GM12878 (cell line): Measurements from ENCODE around the gene CDH20. TPM values are rescaled to one million over a fixed set of nuclear protein-coding genes. Genes with fewer than 3 reads are reported as not detected.

Experiments
- ATAC-seq: fragments of 200-7000 bp; cut with Tn5 transposase; 3 replicates; pipeline ENCODE4 v1.9.1; 2020; ENCODE audit warnings: mild to moderate bottlenecking, moderate library complexity
- BruUV-seq: library from RNA; stranded (reverse); fragments of 400-500 nt; replicated peaks from 2 replicates; lab custom pipeline; 2021; lab: Mats Ljungman, UMichigan
- CTCF ChIA-PET: fragments of 300-600 bp; sonication (Branson Sonifier 250); formaldehyde crosslinking; extraction: SDS; loops from one replicate; lab custom pipeline; 2021; ENCODE audit warnings: inconsistent platforms; lab: Yijun Ruan, JAX
- POLR2A ChIA-PET: fragments of 350-600 bp; formaldehyde crosslinking; extraction: SDS; loops from one replicate; lab custom pipeline; 2021; ENCODE audit warnings: inconsistent platforms; lab: Charles Lee
- RAD21 ChIA-PET: fragments of 300-600 bp; sonication (Branson Sonifier 250); formaldehyde crosslinking; loops from one replicate; lab custom pipeline; 2023; ENCODE audit warnings: antibody characterized with exemption; ENCODE audit not compliant: unreplicated experiment; lab: Charles Lee
- SMC1A ChIA-PET: fragments of 300-600 bp; sonication (Branson Sonifier 250); formaldehyde crosslinking; loops from one replicate; lab custom pipeline; 2023; ENCODE audit not compliant: unreplicated experiment, uncharacterized antibody; lab: Charles Lee
- DNase-seq: peaks from one replicate; pipeline ENCODE4 v3.0.0-alpha.2; 2011; ENCODE audit warnings: low read depth, low spot score
- FAIRE-seq: peaks from 3 replicates; lab custom pipeline; 2011; peaks lifted over from hg19 to GRCh38; lab: Jason Lieb, UNC
- H2AFZ ChIP-seq: 2 replicates; pipeline ENCODE4 v1.6.0; 2011; ENCODE audit warnings: low read depth, low read length, control low read depth; ENCODE audit not compliant: control insufficient read depth
- H3K27ac ChIP-seq: 2 replicates; pipeline ENCODE4 v1.5.1; 2011; ENCODE audit warnings: control low read depth; ENCODE audit not compliant: control insufficient read depth, insufficient read depth
- H3K27me3 ChIP-seq, 2 experiments: replicated peaks in 1 of 2; 2 replicates each; pipeline versions ENCODE4 v1.6.0 to v1.6.1; 2011; ENCODE audit warnings: low read length in 1 of 2; ENCODE audit not compliant: control insufficient read depth in 2 of 2, insufficient read depth in 2 of 2
- H3K36me3 ChIP-seq, 2 experiments: 2 replicates each; pipeline ENCODE4 v1.5.1; 2011; ENCODE audit warnings: low read length in 1 of 2; ENCODE audit not compliant: control insufficient read depth in 2 of 2, insufficient read depth in 2 of 2
- H3K4me1 ChIP-seq: 2 replicates; pipeline ENCODE4 v1.6.1; 2011; ENCODE audit warnings: mild to moderate bottlenecking, low read length, moderate library complexity, mixed read lengths; ENCODE audit not compliant: control insufficient read depth, insufficient read depth
- H3K4me2 ChIP-seq: 2 replicates; pipeline ENCODE4 v1.6.0; 2011; ENCODE audit warnings: control low read depth; ENCODE audit not compliant: control insufficient read depth, insufficient read depth
- H3K4me3 ChIP-seq: fragments of 200-600 bp; sonication (generic); 2 replicates; pipeline ENCODE4 v1.5.1; 2016
- H3K79me2 ChIP-seq: 2 replicates; pipeline ENCODE4 v1.6.0; 2011; ENCODE audit warnings: low read length; ENCODE audit not compliant: control insufficient read depth, insufficient read depth
- H3K9ac ChIP-seq: 2 replicates; pipeline ENCODE4 v1.8.0; 2011; ENCODE audit warnings: low read length, control low read depth, mixed read lengths; ENCODE audit not compliant: control insufficient read depth, insufficient read depth
- H3K9me3 ChIP-seq: replicated peaks from 3 replicates; pipeline ENCODE4 v1.5.1; 2011; ENCODE audit warnings: mild to moderate bottlenecking, low read length; ENCODE audit not compliant: control insufficient read depth, insufficient read depth
- H4K20me1 ChIP-seq: 2 replicates; pipeline ENCODE4 v1.6.0; 2011; ENCODE audit not compliant: control insufficient read depth, insufficient read depth
- CBX3 ChIP-seq: fragments of 200-600 bp; sonication (generic); IDR thresholded peaks from 2 replicates; pipeline ENCODE4 v1.6.1; 2016; ENCODE audit warnings: low read depth, borderline replicate concordance
- CBX5 ChIP-seq: sonication (generic); IDR thresholded peaks from 2 replicates; pipeline ENCODE4 v1.6.1; 2016; ENCODE audit warnings: low read depth, moderate library complexity, mild to moderate bottlenecking, inconsistent platforms
- CEBPB ChIP-seq, 2 experiments: fragments of 150-350 bp in 1 of 2; IDR thresholded peaks; 2 replicates each; pipeline ENCODE4 v1.6.1; 2012 to 2014; ENCODE audit warnings: low read depth in 2 of 2, low read length in 2 of 2, borderline replicate concordance in 1 of 2, inconsistent platforms in 1 of 2
- EZH2 ChIP-seq: IDR thresholded peaks from 2 replicates; pipeline ENCODE4 v1.6.1; 2012; ENCODE audit warnings: low read depth, mild to moderate bottlenecking, control low read depth, inconsistent platforms, low read length, borderline replicate concordance; ENCODE audit not compliant: control insufficient read depth
- FOS ChIP-seq: IDR thresholded peaks from 3 replicates; pipeline ENCODE4 v1.6.1; 2011; ENCODE audit warnings: borderline replicate concordance; ENCODE audit not compliant: insufficient read length; ENCODE audit errors: extremely low read depth
- IKZF1 ChIP-seq: fragments of 450-650 bp; conservative IDR thresholded peaks from 2 replicates; pipeline ENCODE4 v1.6.1; 2017; ENCODE audit warnings: antibody characterized with exemption, mild to moderate bottlenecking
- KDM1A ChIP-seq: fragments of 200-600 bp; sonication (generic); IDR thresholded peaks from 2 replicates; pipeline ENCODE4 v1.6.1; 2016; ENCODE audit warnings: borderline replicate concordance
- KLF5 ChIP-seq: fragments of 450-650 bp; IDR thresholded peaks from 2 replicates; pipeline ENCODE4 v1.6.1; 2014; ENCODE audit warnings: mild to moderate bottlenecking; ENCODE audit not compliant: partially characterized antibody
- MXI1 ChIP-seq: fragments of 150-350 bp; IDR thresholded peaks from 2 replicates; pipeline ENCODE4 v1.6.1; 2011; ENCODE audit warnings: low read depth, mild to moderate bottlenecking, inconsistent platforms, low read length, improper control_type of control experiment
- PAX8 ChIP-seq: fragments of 450-650 bp; IDR thresholded peaks from 2 replicates; pipeline ENCODE4 v1.6.1; 2017; ENCODE audit warnings: mild to moderate bottlenecking, moderate library complexity
- SMAD1 ChIP-seq: fragments of 450-650 bp; IDR thresholded peaks from 2 replicates; pipeline ENCODE4 v1.6.1; 2018; ENCODE audit warnings: mild to moderate bottlenecking, low read depth; ENCODE audit not compliant: partially characterized antibody
- TCF12 ChIP-seq: IDR thresholded peaks from 2 replicates; pipeline ENCODE4 v1.6.1; 2011; ENCODE audit warnings: low read depth, mild to moderate bottlenecking, low read length
- USF1 ChIP-seq: IDR thresholded peaks from 2 replicates; pipeline ENCODE4 v1.6.1; 2011; ENCODE audit warnings: borderline replicate concordance, low read depth, mild to moderate bottlenecking, moderate library complexity, mixed read lengths, low read length; ENCODE audit not compliant: insufficient read depth; ENCODE audit errors: extremely low read length
- ZBED1 ChIP-seq: IDR thresholded peaks from 2 replicates; pipeline ENCODE4 v1.6.1; 2016; ENCODE audit warnings: borderline replicate concordance
- ZNF217 ChIP-seq: fragments of 450-650 bp; IDR thresholded peaks from 2 replicates; pipeline ENCODE4 v1.6.1; 2017; ENCODE audit warnings: antibody characterized with exemption, mild to moderate bottlenecking
- ZNF622 ChIP-seq: fragments of 450-650 bp; IDR thresholded peaks from 2 replicates; pipeline ENCODE4 v1.6.1; 2017; ENCODE audit warnings: mild to moderate bottlenecking, inconsistent platforms
- ZNF687 ChIP-seq: fragments of 450-650 bp; IDR thresholded peaks from 2 replicates; pipeline ENCODE4 v1.6.1; 2017; ENCODE audit warnings: mild to moderate bottlenecking, moderate library complexity
- ZZZ3 ChIP-seq: IDR thresholded peaks from 2 replicates; pipeline ENCODE4 v1.6.1; 2011; ENCODE audit warnings: low read depth; ENCODE audit not compliant: control insufficient read depth, insufficient read length
- WGBS: methylation state at CpG from one replicate; pipeline ENCODE4 v1.1.6; 2016; ENCODE audit warnings: low lambda C conversion rate; ENCODE audit not compliant: insufficient replicate concordance, insufficient coverage; ENCODE audit errors: missing lambda C conversion rate; 5-methylcytosine and 5-hydroxymethylcytosine counted together
- in situ Hi-C: fragments of 300-500 bp; cut with MboI; formaldehyde crosslinking; loops from 9 replicates; pipeline ENCODE4 v1.14.3; 2018; ENCODE audit warnings: mixed read lengths
- intact Hi-C: fragments of 100-400 bp; cut with micrococcal nuclease; formaldehyde crosslinking; loops from one replicate; pipeline ENCODE4 v1.14.2; 2022; ENCODE audit not compliant: unreplicated experiment
- polyA plus RNA-seq, 11 experiments: library from polyadenylated mRNA; depleted of rRNA in 4 of 11; unstranded in 6 of 11; stranded (reverse) in 5 of 11; fragments of >200 nt; fragmentation: Nextera tagmentation in 4 of 11; fragmentation: Illumina TruSeq in 1 of 11; extraction: Ambion mirVana in 4 of 11; extraction: Trizol in 1 of 11; gene quantifications; 1 replicate in 1 of 11; 2 replicates in 10 of 11; pipeline versions ENCODE4 v1.2.1 to v1.2.3, GENCODE V29; 2011 to 2016; ENCODE audit warnings: inconsistent platforms in 2 of 11, missing spikeins in 2 of 11, low read depth in 1 of 11
- total RNA-seq, 4 experiments: library from RNA; depleted of rRNA in 3 of 4; stranded (reverse); fragments of >200 nt in 3 of 4; fragmentation: Illumina TruSeq in 1 of 4; extraction: Trizol in 1 of 4; gene quantifications; 2 replicates each; pipeline versions ENCODE4 v1.2.1 to v1.2.3, GENCODE V29; 2013 to 2021
- TF ChIP-seq, protein P1 (sequence below): fragments of 450-650 bp; IDR thresholded peaks from 2 replicates; pipeline ENCODE4 v1.6.1; 2017; ENCODE audit warnings: borderline replicate concordance

The CDH20 gene
- total and polyA plus RNA-seq, 10 of the 15 experiments (the other 5 are each of a cell fraction or from before 2014, with no cell fraction given) = not detected

DNA sequence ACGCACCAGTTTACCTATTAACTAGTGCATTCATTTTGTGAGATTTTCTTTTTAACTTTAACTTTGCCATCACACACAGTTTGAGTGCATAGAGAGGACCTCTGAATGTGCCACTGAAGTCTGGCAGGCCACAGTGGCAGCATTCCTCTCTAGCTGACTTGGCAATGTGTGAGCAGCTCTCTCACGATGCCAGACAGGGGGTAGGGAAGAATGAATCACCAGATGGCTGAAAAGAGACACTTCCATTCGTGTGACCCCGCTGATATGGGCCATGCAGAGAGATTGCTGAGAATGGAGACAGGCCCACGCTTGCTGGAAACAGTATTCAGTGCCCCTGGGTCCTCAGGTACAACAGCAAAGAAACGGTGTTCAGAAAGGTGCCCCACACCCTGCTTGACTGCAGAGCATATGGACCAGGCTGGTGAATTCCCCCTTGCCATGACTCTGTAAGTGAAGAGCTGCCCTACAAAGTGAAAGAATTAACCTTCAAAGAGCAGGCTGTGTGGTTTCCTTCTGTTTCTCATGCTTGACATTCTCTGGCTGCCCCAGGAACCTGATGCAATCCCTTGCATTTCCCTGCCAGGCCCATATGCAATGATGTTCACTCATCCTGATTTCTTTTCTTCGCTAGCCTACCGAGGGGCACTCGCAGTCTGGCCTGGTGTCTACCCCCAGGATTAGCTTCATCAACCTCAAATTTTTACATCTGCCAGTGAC is 236.1 kb downstream of the CDH20 start:
- RAD21 ChIA-PET = no interaction called here
- ATAC-seq (no peak), DNase-seq (no peak), FAIRE-seq (no peak)
- Histone ChIP-seq H3K27ac (no peak overlapping the region), H3K79me2 (no peaks in the 10 kb centered on the region), H3K4me1 (no peaks in the 10 kb centered on the region), H3K4me2 (no peak overlapping the region), H3K9ac (no peak overlapping the region), H3K4me3 (no peak overlapping the region), H3K36me3 (no peaks in the 10 kb centered on the region), H3K9me3 (no peaks in the 10 kb centered on the region), H3K27me3 (no peaks in the 10 kb centered on the region), H4K20me1 (no peaks in the 10 kb centered on the region), H2AFZ (no peak overlapping the region)
- POLR2A ChIA-PET = no interaction called here
- SMC1A ChIA-PET = no interaction called here
- CTCF ChIA-PET = no interaction called here
- intact Hi-C loops (no loop called here), in situ Hi-C loops (no loop called here)
- no TSS peak for BruUV-seq
- TF ChIP-seq IKZF1 (no peak), KDM1A (no peak), CBX5 (no peak), PAX8 (no peak), ZZZ3 (no peak), ZNF217 (no peak), TCF12 (no peak), ZNF622 (no peak), CEBPB (IDR thresholded peaks at IDR 0.05; ENCODE audit: borderline replicate concordance in 1 of 2, low read depth in 2 of 2, low read length in 2 of 2) (no peak), ZNF687 (no peak), ZBED1 (no peak), KLF5 (no peak), USF1 (no peak), MXI1 (no peak), FOS (no peak), SMAD1 (no peak), CBX3 (no peak), EZH2 (no peak)
- TF ChIP-seq, protein P1, sequence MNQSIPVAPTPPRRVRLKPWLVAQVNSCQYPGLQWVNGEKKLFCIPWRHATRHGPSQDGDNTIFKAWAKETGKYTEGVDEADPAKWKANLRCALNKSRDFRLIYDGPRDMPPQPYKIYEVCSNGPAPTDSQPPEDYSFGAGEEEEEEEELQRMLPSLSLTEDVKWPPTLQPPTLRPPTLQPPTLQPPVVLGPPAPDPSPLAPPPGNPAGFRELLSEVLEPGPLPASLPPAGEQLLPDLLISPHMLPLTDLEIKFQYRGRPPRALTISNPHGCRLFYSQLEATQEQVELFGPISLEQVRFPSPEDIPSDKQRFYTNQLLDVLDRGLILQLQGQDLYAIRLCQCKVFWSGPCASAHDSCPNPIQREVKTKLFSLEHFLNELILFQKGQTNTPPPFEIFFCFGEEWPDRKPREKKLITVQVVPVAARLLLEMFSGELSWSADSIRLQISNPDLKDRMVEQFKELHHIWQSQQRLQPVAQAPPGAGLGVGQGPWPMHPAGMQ = no peak
- 30% methylated on average over 9 of the region's 9 CpGs for WGBS
